HG02970 (cell line): ENCODE measurements around the gene SPATS2L.

Experiments used
- ATAC-seq: cut with Tn5 transposase; IDR thresholded peaks from one replicate; pipeline ENCODE4 v1.9.1; 2021; ENCODE audit warnings: mild to moderate bottlenecking, moderate library complexity, moderate number of reproducible peaks; ENCODE audit not compliant: unreplicated experiment, low FRiP score

The SPATS2L gene

DNA sequence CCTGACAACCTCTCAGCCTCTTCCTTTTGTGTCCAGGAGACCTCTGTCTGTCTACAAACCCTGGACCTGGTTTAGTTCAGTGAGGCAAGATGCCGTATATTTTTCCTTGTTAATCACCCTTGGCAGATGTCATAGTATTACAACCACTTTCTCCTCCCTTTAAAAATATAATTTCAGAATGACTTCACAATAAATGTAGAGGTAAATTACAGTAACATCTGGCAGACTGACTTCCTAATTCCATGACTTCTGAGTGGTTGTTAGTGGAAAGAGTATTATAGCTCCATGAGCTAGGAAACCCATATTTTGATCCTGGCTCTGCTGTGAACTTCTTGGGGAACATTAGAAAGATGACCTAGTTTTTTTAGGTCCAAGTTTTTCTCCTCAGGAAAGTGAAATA lies 39.5 kb downstream of the SPATS2L start:
- no peak for ATAC-seq

GRCh38 chr2:200347301-200347700 lies 40.8 kb downstream of the SPATS2L start:
- ATAC-seq = no peak

- ATAC-seq = no peak
Observed at GRCh38 chr2:200348897-200349563, 42.5 kb downstream of the SPATS2L start.

DNA sequence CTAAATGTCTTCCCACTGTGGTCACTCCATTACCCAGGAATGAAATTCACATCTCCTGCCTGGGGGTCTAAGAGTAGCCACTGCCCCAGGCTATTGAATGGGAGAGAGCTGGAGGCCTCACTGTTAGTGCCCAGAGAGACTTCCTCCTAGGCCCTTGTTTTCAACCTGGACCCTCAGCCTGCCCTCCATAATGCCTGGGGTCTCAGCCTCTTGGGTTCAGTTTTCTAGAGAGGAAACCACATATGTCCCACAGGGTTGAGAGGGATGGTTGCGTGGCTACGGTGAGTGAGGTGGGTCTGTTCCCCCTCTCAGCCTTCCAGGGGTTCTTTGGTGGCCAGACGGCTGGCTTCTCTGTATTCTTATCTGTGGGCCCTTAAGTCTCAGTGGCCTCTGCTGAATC lies 43.4 kb downstream of the SPATS2L start:
- no peak for ATAC-seq

- ATAC-seq = no peak
Observed at GRCh38 chr2:200350850-200351285, 44.4 kb downstream of the SPATS2L start.

- no peak for ATAC-seq
Observed at GRCh38 chr2:200351815-200352214, 45.3 kb downstream of the SPATS2L start.

- ATAC-seq = no peak
Observed at GRCh38 chr2:200352636-200353035, 46.1 kb downstream of the SPATS2L start.

- no peak for ATAC-seq
Observed at GRCh38 chr2:200353120-200353519, 46.6 kb downstream of the SPATS2L start.

DNA sequence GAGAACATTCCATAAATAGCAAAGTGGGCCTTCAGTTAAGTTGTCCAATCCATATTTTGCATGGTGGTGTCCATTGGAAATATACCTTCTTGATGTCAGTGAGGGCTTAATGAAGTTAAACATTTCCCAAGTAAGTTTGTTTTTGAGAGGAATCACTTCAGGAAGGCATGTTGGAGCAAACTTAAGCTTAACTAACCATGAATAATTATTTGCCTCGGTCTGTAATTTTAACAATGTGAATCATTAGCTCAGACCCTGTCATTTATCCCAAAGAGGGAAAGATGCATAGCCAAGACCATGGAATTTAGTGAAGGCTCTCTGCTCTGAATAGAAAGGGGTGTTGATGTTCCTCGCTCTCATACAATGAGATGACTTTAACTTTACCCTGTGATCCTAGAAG lies 47.4 kb downstream of the SPATS2L start:
- no peak for ATAC-seq

DNA sequence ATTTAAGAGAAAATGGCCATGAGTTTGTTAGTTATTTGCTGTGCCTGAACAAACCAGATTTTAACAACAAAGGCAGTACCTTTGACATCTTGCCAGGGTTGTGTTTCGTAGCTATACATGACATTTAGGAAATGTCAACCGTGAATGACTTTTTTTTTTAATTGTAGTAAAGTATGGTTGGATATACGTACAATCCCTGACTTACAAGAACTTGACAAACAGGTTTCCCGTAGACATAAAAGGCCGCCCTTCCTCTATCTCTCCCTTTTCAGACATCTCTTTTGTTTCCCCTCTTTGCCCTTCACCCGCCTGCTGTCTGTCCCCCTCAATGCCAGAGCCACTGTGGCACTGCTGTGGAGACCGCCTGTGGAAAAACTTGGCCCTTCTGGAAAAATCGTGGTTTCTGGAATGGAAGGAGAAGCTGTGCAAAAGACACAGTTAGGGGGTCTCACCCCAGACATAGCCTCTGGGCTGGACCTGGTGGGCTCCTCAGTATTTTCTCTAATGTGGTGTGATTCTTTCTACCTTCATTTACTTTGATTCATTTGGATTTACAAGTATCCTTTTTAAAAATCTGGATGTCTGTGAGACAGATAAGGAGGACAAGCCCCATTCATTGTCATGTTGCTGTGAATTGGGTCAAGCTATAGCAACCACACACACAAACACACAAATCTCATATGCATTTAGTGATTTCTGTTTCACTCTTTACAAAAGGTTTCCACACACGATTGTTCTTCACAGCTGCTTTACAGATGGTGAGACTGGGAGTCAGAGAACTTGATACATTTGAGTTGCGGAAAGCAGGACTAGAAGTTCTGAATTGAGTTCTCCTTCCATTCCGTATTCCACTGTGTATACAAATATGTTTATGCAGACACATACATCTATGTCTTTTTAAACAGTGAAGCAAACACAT lies 48.6 kb downstream of the SPATS2L start:
- no peak for ATAC-seq

- no peak for ATAC-seq
Observed at GRCh38 chr2:200356321-200356720, 49.8 kb downstream of the SPATS2L start.

- ATAC-seq = no peak
Observed at GRCh38 chr2:200356857-200357384, 50.4 kb downstream of the SPATS2L start.

DNA sequence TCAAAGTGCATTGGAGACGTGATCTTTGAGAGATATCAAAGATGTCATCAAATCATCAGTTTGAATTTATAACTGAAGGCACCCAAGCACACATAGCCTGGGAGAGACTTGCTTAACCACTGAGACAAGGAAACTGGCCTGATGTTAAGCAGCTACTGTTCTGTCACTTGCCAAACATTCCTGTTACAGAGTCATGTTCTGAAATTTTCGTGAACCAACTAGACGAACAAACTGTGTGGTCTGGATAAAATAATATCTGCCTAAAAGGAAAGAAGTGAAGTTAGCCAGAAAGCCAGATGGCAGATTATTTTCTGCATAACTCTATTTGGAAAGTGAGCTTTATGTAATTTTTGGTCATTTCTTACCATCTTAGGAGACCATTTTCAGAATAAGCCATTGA lies 51.4 kb downstream of the SPATS2L start:
- no peak for ATAC-seq

DNA sequence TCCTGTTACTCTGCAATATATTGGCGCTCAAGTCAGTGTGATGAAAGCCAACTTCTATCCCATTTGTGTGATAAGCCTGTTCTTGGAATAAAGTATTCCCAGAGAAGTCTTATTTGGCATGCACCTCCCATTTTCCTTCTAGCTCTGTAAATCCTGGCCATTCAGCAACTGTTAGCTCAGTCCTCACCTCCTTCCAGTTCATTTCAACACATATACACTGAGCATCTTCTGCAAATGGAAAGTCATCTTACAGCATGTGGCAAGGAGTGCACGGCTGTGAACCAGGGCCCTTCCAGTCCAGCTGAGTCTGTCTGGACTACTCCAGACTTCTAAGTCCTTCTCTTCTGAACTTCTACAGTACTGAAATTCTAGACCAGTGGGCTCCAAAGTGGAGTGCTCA lies 53.1 kb downstream of the SPATS2L start:
- no peak for ATAC-seq

DNA sequence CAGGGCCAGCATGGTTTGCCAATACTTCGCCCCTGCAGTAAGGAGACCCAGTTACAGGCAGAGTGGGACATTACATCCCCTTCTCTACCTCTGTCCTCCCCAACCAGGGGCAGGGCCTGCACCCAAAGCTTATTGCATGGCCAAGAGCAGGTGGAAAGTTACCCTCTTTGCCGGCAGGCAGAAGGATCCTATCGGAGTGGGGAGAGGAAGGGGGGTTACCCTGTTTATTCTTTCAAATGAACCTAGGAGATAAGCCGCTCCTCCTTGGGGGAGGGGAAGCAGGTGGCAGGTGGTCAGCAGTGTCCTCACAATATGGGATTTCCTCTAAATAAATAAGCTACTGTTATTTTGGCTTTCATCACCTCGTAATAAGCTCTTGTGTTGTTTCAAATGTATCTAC lies 53.9 kb downstream of the SPATS2L start:
- ATAC-seq = no peak

GRCh38 chr2:200362202-200362917 lies 55.9 kb downstream of the SPATS2L start:
- ATAC-seq = no peak

GRCh38 chr2:200363279-200363678 lies 56.8 kb downstream of the SPATS2L start:
- ATAC-seq = no peak

DNA sequence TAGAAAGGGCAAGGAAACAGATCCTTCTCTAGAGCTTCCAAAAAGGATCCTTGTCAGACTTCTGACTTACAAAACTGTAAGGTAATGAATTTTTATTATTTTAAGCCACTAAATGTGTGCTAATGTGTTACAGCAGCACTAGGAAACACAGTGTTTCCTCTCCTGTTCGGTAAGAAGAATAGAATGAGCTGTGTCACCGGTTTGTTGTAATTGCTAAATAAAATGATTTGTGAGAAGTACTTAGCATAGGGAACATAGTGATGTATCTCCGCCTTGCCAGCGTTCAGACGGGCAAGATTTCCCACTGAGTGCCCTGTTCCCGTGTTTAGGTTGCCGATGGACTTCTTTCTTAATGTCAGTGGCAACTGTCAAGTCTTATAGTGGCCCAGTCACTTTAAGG lies 57.6 kb downstream of the SPATS2L start:
- ATAC-seq = no peak

DNA sequence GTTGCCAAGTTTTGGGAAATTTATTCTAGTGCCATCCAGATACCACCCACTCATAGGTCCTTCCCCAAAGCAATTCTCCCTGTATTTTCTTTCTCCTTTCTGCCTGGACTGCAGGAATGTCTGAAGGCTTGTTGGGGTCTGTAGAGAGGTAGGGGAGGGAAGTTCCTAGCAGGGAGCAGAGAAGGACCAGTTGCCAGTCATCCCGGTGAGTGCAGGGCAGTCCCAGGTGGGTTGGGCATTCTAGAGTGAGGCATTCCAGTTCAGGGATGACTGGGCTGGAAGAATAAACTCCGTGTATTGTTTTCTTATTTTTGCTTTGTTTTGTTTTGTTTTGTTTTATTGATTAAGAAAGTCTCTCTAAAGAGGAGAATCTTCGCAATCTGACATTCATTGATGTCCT lies 58.1 kb downstream of the SPATS2L start:
- ATAC-seq = no peak

GRCh38 chr2:200365209-200365608 lies 58.7 kb downstream of the SPATS2L start:
- no peak for ATAC-seq

GRCh38 chr2:200367155-200367554 lies 60.7 kb downstream of the SPATS2L start:
- ATAC-seq = no peak
